ENCODE data around the gene CAMK1D. TPM values are rescaled to one million over a fixed set of nuclear protein-coding genes. Genes with fewer than 3 reads are reported as not detected.

CAMK1D gene
- total RNA-seq, 3 donors from 2014 or later (not counting 1 experiment from before 2014, with no cell fraction given), result 44.2 to 56.4 (median 49.7) TPM

- Mint-ChIP-seq H3K36me3 (no peaks in the 10 kb centered on the region), H3K27me3 (ENCODE audit: low read depth in 2 of 2) (no peaks in the 10 kb centered on the region), H3K4me1 (no peaks in the 10 kb centered on the region), H3K4me3 (no peak overlapping the region), H3K27ac (no peak overlapping the region), H3K9me3 (no peaks in the 10 kb centered on the region)
- TF ChIP-seq CTCF (IDR thresholded peaks at IDR 0.05), result no peak
- no peaks in the 10 kb centered on the region for H3K36me3 ChIP-seq (ENCODE audit: control insufficient read depth, insufficient read depth, low read length)
- 100% methylated on average over 1 of the region's 1 CpG for WGBS (ENCODE audit: insufficient coverage)
- no peaks in the 10 kb centered on the region for H3K27me3 ChIP-seq (ENCODE audit: control insufficient read depth, insufficient read depth, low read length)
- no peak overlapping the region for H3K4me3 ChIP-seq (ENCODE audit: low read length)
- no peaks in the 10 kb centered on the region for H3K4me1 ChIP-seq (ENCODE audit: control insufficient read depth, insufficient read depth, low read length)
- ATAC-seq, result no peak
- intact Hi-C loops (cut with micrococcal nuclease), result no loop called here
- H3K27ac ChIP-seq (ENCODE audit: low read length), result no peak overlapping the region
- H3K9me3 ChIP-seq (ENCODE audit: control insufficient read depth, insufficient read depth, low read length), result no peaks in the 10 kb centered on the region
- DNase-seq, result no peak
Measured at GRCh38 chr10:12663863-12664262, 314.5 kb downstream of the CAMK1D start.

- Histone ChIP-seq H3K36me3 (ENCODE audit: control insufficient read depth, insufficient read depth, low read length) (no peaks in the 10 kb centered on the region), H3K27ac (ENCODE audit: low read length) (no peak overlapping the region), H3K27me3 (ENCODE audit: control insufficient read depth, insufficient read depth, low read length) (no peaks in the 10 kb centered on the region), H3K9me3 (ENCODE audit: control insufficient read depth, insufficient read depth, low read length) (no peaks in the 10 kb centered on the region), H3K4me3 (ENCODE audit: low read length) (no peak overlapping the region), H3K4me1 (ENCODE audit: control insufficient read depth, insufficient read depth, low read length) (no peaks in the 10 kb centered on the region)
- 88% methylated on average over 7 of the region's 7 CpGs for WGBS (ENCODE audit: insufficient coverage)
- H3K4me3 Mint-ChIP-seq, result no peak overlapping the region
- H3K36me3 Mint-ChIP-seq, result no peaks in the 10 kb centered on the region
- no peak overlapping the region for H3K27ac Mint-ChIP-seq
- no peak for DNase-seq
- H3K27me3 Mint-ChIP-seq (ENCODE audit: low read depth in 2 of 2), result no peaks in the 10 kb centered on the region
- H3K4me1 Mint-ChIP-seq, result no peaks in the 10 kb centered on the region
- no peak for TF ChIP-seq CTCF (IDR thresholded peaks at IDR 0.05)
- intact Hi-C loops (cut with micrococcal nuclease), result no loop called here
- no peaks in the 10 kb centered on the region for H3K9me3 Mint-ChIP-seq
- no peak for ATAC-seq
Measured at GRCh38 chr10:12665501-12665900, 316.2 kb downstream of the CAMK1D start.

- Histone ChIP-seq H3K36me3 (ENCODE audit: control insufficient read depth, insufficient read depth, low read length) (no peaks in the 10 kb centered on the region), H3K4me3 (ENCODE audit: low read length) (no peak overlapping the region), H3K27me3 (ENCODE audit: control insufficient read depth, insufficient read depth, low read length) (no peaks in the 10 kb centered on the region), H3K4me1 (ENCODE audit: control insufficient read depth, insufficient read depth, low read length) (no peaks in the 10 kb centered on the region), H3K27ac (ENCODE audit: low read length) (no peak overlapping the region), H3K9me3 (ENCODE audit: control insufficient read depth, insufficient read depth, low read length) (no peaks in the 10 kb centered on the region)
- no CpG with 5 or more reads among the region's 3 CpGs for WGBS (ENCODE audit: insufficient coverage)
- ATAC-seq (no peak), DNase-seq (no peak)
- no peak overlapping the region for H3K27ac Mint-ChIP-seq
- H3K4me1 Mint-ChIP-seq, result no peaks in the 10 kb centered on the region
- intact Hi-C loops (cut with micrococcal nuclease), result no loop called here
- no peak overlapping the region for H3K4me3 Mint-ChIP-seq
- no peaks in the 10 kb centered on the region for H3K27me3 Mint-ChIP-seq (ENCODE audit: low read depth in 2 of 2)
- H3K9me3 Mint-ChIP-seq, result no peaks in the 10 kb centered on the region
- H3K36me3 Mint-ChIP-seq, result no peaks in the 10 kb centered on the region
- no peak for TF ChIP-seq CTCF (IDR thresholded peaks at IDR 0.05)
Measured at GRCh38 chr10:12667052-12667451, 317.7 kb downstream of the CAMK1D start.

GRCh38 chr10:12668634-12669033 is 319.3 kb downstream of the CAMK1D start:
- no peak overlapping the region for H3K27ac ChIP-seq (ENCODE audit: low read length)
- H3K9me3 ChIP-seq (ENCODE audit: control insufficient read depth, insufficient read depth, low read length), result no peaks in the 10 kb centered on the region
- 98% methylated on average over 5 of the region's 6 CpGs for WGBS (ENCODE audit: insufficient coverage)
- H3K27me3 ChIP-seq (ENCODE audit: control insufficient read depth, insufficient read depth, low read length), result no peaks in the 10 kb centered on the region
- no peaks in the 10 kb centered on the region for H3K9me3 Mint-ChIP-seq
- H3K4me3 Mint-ChIP-seq, result no peak overlapping the region
- ATAC-seq (no peak), DNase-seq (no peak)
- no peak overlapping the region for H3K4me3 ChIP-seq (ENCODE audit: low read length)
- H3K36me3 Mint-ChIP-seq, result no peaks in the 10 kb centered on the region
- H3K27me3 Mint-ChIP-seq (ENCODE audit: low read depth in 2 of 2), result no peaks in the 10 kb centered on the region
- H3K4me1 Mint-ChIP-seq, result no peaks in the 10 kb centered on the region
- intact Hi-C loops (cut with micrococcal nuclease), result no loop called here
- H3K36me3 ChIP-seq (ENCODE audit: control insufficient read depth, insufficient read depth, low read length), result no peaks in the 10 kb centered on the region
- H3K27ac Mint-ChIP-seq, result no peak overlapping the region
- no peaks in the 10 kb centered on the region for H3K4me1 ChIP-seq (ENCODE audit: control insufficient read depth, insufficient read depth, low read length)
- no peak for TF ChIP-seq CTCF (IDR thresholded peaks at IDR 0.05)
